ENCODE measurements around the gene MTRF1L. TPM values are rescaled to one million over a fixed set of nuclear protein-coding genes. Genes with fewer than 3 reads are reported as not detected.

Gene MTRF1L
- total RNA-seq, 1 experiment from 2014 or later, result 16.6 TPM

GRCh38 chr6:152969688-152970418, 32.7 kb downstream of the MTRF1L start (continued):
- TF ChIP-seq ZNF532 (CRISPR knock-in tag; IDR thresholded peaks at IDR 0.05; ENCODE audit: borderline replicate concordance) (peak; percentile 61; the same call in 1 of the 2 replicates), IRF1 (CRISPR knock-in tag; IDR thresholded peaks at IDR 0.05) (no peak), ZNF671 (CRISPR knock-in tag; IDR thresholded peaks at IDR 0.05) (peak; percentile 68), AR (CRISPR knock-in tag; IDR thresholded peaks at IDR 0.05) (peak; percentile 85; the same call in 1 of the 2 replicates), ATF6 (CRISPR knock-in tag; IDR thresholded peaks at IDR 0.05) (no peak), E2F5 (CRISPR knock-in tag; IDR thresholded peaks at IDR 0.05) (no peak), NR2C2 (CRISPR knock-in tag; IDR thresholded peaks at IDR 0.05) (no peak), ZNF425 (CRISPR knock-in tag; conservative IDR thresholded peaks at IDR 0.05) (no peak; the same call in none of the 2 replicates), NFATC4 (CRISPR knock-in tag; IDR thresholded peaks at IDR 0.05) (peak; percentile 42; the same call in 1 of the 2 replicates), CREB1 (CRISPR knock-in tag; IDR thresholded peaks at IDR 0.05) (no peak), NR1H2 (CRISPR knock-in tag; IDR thresholded peaks at IDR 0.05) (no peak), FOXP1 (CRISPR knock-in tag; IDR thresholded peaks at IDR 0.05; ENCODE audit: borderline replicate concordance) (no peak), CDX4 (CRISPR knock-in tag; IDR thresholded peaks at IDR 0.05; ENCODE audit: borderline replicate concordance) (no peak), AFF4 (CRISPR knock-in tag; IDR thresholded peaks at IDR 0.05; ENCODE audit: borderline replicate concordance) (no peak), IRF2 (CRISPR knock-in tag; IDR thresholded peaks at IDR 0.05; ENCODE audit: borderline replicate concordance, low read depth) (no peak), MAX (CRISPR knock-in tag; IDR thresholded peaks at IDR 0.05) (no peak), FOXJ3 (CRISPR knock-in tag; IDR thresholded peaks at IDR 0.05; ENCODE audit: borderline replicate concordance) (no peak)
